Effector CD8-positive, alpha-beta T cell (primary cell): ENCODE results near the gene NLGN1.

Experiments
- DNase-seq: peaks from one replicate; lab custom pipeline; 2025; lab: John Stamatoyannopoulos, UW

The NLGN1 gene

GRCh38 chr3:173902871-173903270 is 505.3 kb downstream of the NLGN1 start:
- no peak for DNase-seq

GRCh38 chr3:173905381-173905780 is 507.8 kb downstream of the NLGN1 start:
- no peak for DNase-seq

GRCh38 chr3:173911446-173911845 is 513.9 kb downstream of the NLGN1 start:
- no peak for DNase-seq

- DNase-seq: no peak
These were observed 514.6 kb downstream of the NLGN1 start for GRCh38 chr3:173912126-173912525.

GRCh38 chr3:173913397-173913796 is 515.9 kb downstream of the NLGN1 start:
- no peak for DNase-seq

- DNase-seq: no peak
These were observed 516.5 kb downstream of the NLGN1 start for GRCh38 chr3:173913974-173914421.

DNA sequence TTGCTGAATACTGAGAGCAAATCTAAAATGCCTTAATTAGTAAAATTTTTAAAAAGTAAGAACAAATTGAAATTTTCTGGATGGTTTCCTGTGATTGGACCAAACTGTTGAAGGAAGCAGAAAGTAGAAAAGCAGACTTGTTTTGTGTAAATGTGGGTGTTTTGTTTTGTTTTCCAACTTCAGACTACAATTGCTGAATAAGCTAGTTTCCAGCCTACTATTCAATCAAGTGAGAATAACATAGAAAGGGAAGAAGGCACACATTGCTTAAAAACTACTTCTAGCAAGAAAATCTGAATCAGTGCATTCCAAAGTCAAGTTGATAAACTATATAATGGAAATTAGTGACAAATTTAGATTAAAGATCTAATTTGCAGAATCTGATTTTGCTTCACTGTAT is 519.3 kb downstream of the NLGN1 start:
- DNase-seq: no peak

- DNase-seq: no peak
These were observed 522.8 kb downstream of the NLGN1 start for GRCh38 chr3:173920386-173920785.

DNA sequence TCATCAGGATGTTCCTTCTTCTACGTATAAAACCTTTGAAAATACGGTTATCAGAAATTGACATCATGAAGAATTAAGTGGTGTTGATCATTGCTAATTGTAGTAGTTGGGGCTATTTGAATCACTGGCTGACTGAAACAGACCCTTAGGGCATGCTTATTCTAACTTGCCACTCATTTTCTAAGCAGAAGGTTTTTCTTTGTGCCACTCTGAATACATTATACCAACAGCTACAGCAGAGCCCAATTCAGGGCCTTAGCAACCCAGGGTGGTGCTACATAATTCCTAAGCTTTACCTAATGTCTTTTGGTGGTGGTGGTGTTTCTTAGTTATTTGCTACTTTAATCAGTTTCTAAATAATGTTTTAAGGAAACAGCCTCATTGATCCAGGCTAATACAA is 524.2 kb downstream of the NLGN1 start:
- no peak for DNase-seq

- DNase-seq: no peak
These were observed 525.7 kb downstream of the NLGN1 start for GRCh38 chr3:173923204-173923603.

DNA sequence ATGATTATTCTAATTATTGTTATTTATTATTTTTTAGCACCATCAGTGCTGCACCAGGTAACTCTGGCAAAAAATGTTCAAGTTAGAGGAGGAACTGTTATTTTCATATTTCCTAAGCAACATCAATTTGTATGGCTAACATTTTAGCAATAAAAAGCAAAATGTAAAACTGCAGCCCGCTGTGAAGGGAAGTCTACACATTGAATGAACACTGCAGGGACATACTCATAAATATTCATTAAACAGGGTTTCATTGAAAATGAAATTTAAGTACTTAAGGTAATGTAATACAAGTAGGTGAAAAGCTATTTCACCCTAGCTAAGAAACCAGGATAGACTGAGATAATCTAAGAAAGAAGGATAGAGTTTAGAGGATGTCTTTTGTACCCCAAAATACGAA is 532.7 kb downstream of the NLGN1 start:
- DNase-seq: no peak

DNA sequence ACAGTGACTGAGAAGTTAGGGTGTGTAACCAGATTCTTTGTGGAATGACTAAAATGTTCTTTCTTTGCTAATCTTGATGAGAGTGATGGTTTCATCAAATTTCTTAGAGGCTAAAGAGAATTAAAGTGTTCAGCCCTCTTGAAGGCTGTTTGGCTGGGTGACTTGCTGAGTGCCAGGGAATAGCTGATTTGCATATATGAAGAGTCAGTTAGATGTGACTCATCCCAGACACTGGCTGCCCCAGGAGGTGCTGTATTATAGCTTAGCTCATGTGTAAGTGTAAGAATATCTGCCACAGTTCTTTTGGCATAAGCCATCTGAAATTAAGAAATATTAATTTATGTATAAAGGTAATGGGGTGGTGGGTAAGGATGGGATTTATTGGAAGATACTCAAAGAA is 535.1 kb downstream of the NLGN1 start:
- no peak for DNase-seq

DNA sequence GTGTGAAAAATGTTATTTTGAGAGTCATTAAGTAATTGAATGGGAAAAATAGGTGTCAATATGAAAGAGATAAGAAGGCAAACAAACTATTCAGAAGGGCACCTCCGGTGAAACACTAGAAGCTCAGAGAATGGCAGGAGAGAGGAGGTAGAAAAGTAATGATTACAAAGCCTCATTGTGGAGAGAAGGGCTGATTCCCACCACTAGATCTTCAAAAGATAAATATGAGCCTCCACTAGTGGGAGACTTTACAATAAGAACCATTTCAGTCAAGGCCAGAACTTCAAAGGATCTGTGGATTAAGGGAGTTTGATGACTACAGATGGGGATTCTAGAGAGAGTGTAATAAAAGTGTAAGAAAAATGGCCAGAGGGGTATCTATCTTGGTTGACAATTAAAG is 535.6 kb downstream of the NLGN1 start:
- DNase-seq: no peak

GRCh38 chr3:173936316-173936715 is 538.8 kb downstream of the NLGN1 start:
- DNase-seq: no peak

- DNase-seq: no peak
These were observed 540.6 kb downstream of the NLGN1 start for GRCh38 chr3:173938159-173938558.

- DNase-seq: no peak
These were observed 541.1 kb downstream of the NLGN1 start for GRCh38 chr3:173938616-173939015.

DNA sequence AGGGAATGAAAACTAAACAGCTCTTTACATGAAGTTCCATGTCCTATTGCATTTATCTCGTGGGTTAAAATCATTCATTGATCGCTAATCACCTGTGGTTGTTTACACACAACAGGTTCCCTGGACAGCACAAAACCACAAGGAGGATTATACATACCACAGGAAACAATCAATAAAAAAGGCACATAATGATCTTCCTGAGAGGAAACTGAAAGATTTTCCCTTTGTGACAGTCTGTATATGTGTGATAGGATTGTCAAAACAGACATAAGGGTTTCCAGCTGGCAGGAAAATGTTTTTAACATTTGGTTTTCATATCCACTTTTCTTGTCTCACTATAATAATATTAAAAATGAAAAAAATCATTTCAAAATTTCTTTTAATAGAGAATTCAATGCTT is 541.8 kb downstream of the NLGN1 start:
- no peak for DNase-seq

- DNase-seq: no peak
These were observed 545.7 kb downstream of the NLGN1 start for GRCh38 chr3:173943264-173943663.

- no peak for DNase-seq
These were observed 547.6 kb downstream of the NLGN1 start for GRCh38 chr3:173945170-173945569.

DNA sequence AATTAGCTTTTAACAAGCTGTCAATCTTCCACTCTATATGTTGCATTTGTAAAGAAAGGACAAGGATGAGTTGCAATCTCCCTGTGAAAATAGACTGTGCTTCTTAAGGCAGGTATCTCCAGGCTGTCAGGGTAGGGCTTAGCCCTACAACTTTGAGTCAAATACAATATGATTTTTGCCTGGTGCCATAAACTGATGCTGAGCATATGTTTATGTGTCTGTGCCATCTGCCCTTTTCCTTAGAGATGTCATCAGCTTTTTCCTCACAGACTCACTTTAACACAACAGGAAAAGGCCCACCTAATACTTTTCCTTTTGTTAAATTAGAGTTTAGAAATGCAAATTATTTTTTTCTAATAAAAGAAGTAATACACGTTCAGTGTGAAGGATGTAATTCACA is 548.3 kb downstream of the NLGN1 start:
- no peak for DNase-seq

GRCh38 chr3:173954647-173955046 is 557.1 kb downstream of the NLGN1 start:
- DNase-seq: no peak

DNA sequence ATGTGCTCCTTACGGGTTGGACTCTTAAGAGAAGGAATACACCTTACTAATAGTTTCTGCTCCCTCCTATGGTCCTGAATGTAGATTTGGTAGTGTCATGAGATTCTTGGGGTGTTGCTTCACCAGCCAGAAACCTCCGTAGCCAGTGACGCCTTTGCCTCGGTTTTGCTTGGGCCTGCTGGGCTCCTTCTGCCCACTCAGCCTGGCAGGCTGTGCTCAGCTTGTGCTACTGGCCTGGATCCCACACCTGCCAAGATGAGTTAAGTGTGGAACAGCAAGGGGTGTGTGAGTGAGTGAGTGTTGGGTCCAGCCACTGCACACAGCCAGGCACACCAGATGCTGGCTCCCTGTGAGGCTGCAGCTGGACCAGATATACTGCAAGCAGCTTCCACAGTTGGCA is 560.1 kb downstream of the NLGN1 start:
- DNase-seq: no peak

- DNase-seq: no peak
These were observed 561.3 kb downstream of the NLGN1 start for GRCh38 chr3:173958805-173959204.

- no peak for DNase-seq
These were observed 572.7 kb downstream of the NLGN1 start for GRCh38 chr3:173970281-173970680.

GRCh38 chr3:173976281-173976680 is 578.7 kb downstream of the NLGN1 start:
- no peak for DNase-seq
